Stimulated activated naive CD8-positive, alpha-beta T cell treated with anti-CD3 and anti-CD28 coated beads, Interleukin-15, Interleukin-2, amounts not matched to agents 100 U/mL and 50 U/mL, for 24 hours (primary cell): ENCODE measurements around the gene LDB2.

ENCODE experiments used
- ATAC-seq: fragments of 150-1000 bp; cut with Tn5 transposase; one replicate; pipeline ENCODE4 v1.10.0; 2021
- DNase-seq: peaks from one replicate; pipeline ENCODE4 v3.0.0; 2021

LDB2 gene

DNA sequence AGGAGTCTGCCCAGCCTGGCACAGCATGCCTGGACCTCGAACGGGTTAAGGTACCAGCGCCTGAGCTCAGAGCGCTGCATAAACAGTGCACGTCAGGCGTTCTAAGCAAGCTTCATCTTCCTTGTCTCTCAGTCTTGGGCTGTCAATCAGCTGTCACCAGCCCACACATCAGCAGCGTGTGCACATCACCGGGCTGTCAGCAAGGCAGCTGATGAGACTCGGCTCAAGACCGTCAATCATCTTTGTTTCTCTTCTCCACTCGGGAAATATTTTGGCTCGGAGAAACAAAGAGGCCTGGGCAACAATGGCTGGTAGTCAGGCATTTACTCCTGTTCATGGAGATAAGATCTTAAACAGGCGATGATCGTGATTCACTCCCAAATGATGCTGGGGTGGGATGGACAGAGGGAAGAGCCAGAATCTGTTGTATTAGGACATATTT, 141.3 kb downstream of the LDB2 start:
- DNase-seq (no peak), ATAC-seq (no peak)

GRCh38 chr4:16754104-16754503, 144.3 kb downstream of the LDB2 start:
- ATAC-seq (no peak), DNase-seq (no peak)

DNA sequence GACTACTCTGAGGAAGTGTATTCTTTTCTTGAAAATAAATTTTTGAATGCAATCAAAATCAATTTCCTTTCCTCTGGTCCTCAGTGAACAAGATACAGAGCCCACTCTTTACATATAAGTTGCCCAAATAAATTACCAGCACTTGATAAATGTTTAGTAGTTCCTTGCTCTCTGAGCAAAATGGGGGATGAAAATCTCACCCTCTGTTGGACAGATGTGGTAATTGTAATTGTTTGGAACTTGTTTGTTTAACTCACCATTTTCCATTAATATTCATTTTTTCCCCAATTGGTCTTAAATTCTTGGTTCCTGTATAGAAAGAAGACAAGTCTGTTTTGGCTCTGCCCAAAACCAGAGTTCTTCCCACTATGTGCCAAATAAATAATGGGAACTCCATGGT, 146.3 kb downstream of the LDB2 start:
- no peak for DNase-seq

GRCh38 chr4:16750882-16751642, 147.4 kb downstream of the LDB2 start:
- DNase-seq (no peak), ATAC-seq (no peak)

More for the DNA sequence above, 146.3 kb downstream of the LDB2 start:
- ATAC-seq = no peak

DNA sequence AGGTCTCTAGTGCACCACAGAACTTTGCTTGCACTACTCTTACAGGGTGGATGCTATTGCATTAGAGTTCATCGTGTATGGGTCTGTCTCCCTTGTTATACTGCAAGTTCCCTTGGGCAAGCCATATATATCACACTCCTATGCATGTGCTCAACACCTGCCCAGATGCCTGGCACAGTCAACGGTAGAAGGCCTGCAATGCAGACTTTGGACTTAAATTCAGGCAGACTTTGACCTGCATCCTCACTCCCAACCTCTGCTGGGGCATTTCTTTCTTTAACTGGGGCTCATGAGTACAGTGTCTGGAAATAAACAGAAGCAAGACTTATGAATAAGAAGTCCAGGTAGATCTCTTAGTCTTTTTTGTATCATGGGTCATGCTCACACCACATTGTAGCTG, 148.2 kb downstream of the LDB2 start:
- DNase-seq (no peak), ATAC-seq (no peak)

GRCh38 chr4:16745887-16746286, 152.6 kb downstream of the LDB2 start:
- DNase-seq (no peak), ATAC-seq (no peak)

- no peak for DNase-seq
- no peak for ATAC-seq
Observed at GRCh38 chr4:16745009-16745635, 153.3 kb downstream of the LDB2 start.

DNA sequence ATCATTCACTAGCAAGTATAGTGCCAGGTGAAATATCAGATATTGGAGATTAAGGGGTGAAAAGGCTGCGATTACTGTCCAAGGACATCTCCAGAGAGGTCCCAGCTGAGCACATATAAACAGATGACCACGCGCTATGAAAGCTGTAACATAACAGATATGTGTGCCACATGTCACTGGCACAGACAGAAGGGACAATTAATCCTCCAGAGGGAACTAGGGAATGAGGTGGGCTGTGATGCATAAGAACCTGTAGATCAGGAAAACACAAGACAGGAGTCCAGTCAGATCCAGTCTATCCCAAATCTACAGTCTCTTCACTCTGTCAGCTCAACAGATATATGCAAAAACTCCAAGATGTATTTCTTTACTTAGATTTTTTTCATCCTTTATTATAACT, 157.2 kb downstream of the LDB2 start:
- ATAC-seq (no peak), DNase-seq (no peak)

DNA sequence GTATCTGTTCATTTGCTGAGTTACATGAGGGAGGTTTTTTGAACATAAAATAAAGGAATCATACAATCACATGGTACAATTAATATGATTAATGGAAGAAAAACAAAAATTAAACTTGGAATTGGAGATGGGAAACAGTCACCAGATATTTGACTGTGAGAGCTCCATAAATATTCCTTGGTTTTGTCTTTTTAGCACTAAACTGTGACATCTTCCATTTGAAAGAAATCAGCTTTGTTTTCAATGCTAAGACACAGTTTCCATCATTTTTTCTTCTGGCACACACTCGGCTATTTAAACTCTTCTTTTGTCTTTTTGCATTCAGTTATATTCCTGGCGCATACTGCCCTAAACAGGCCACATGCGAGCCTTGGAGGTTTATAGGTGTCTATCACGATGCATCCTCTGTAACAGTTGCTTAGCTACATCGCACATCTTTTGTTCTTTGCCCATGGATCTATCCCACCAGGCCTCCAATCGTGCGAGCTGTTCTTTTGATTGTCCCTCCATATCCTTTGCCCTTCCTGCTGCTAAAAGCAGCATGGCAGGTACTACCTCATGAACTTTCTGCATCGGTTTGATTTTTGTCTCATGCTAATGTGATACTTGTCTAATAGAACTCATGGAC, 158.3 kb downstream of the LDB2 start:
- DNase-seq = no peak
- ATAC-seq = no peak

DNA sequence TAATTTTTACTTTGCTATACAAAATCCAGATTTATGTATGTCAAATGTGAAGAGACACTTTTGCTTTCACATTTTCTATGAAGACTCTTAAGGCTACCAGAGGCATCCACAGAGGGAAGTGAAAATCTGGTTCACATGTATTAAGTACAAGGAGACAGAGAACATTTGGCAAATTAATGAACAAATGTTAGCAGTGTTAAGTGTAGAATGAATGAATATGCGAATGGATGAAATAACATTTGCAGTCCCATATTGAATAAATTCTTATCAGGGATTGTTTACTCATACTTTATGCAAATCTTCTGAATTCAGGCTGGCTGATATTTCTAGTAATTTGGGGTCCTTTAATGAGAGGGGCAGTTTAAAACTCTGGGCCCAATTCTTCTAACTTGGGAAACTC, 159.9 kb downstream of the LDB2 start:
- no peak for ATAC-seq

GRCh38 chr4:16733509-16733908, 164.9 kb downstream of the LDB2 start:
- ATAC-seq (no peak), DNase-seq (no peak)

More for the DNA sequence above, 159.9 kb downstream of the LDB2 start:
- DNase-seq = no peak

- DNase-seq (no peak), ATAC-seq (no peak)
Observed at GRCh38 chr4:16732741-16733140, 165.7 kb downstream of the LDB2 start.

- DNase-seq (no peak), ATAC-seq (no peak)
Observed at GRCh38 chr4:16731776-16732380, 166.6 kb downstream of the LDB2 start.

DNA sequence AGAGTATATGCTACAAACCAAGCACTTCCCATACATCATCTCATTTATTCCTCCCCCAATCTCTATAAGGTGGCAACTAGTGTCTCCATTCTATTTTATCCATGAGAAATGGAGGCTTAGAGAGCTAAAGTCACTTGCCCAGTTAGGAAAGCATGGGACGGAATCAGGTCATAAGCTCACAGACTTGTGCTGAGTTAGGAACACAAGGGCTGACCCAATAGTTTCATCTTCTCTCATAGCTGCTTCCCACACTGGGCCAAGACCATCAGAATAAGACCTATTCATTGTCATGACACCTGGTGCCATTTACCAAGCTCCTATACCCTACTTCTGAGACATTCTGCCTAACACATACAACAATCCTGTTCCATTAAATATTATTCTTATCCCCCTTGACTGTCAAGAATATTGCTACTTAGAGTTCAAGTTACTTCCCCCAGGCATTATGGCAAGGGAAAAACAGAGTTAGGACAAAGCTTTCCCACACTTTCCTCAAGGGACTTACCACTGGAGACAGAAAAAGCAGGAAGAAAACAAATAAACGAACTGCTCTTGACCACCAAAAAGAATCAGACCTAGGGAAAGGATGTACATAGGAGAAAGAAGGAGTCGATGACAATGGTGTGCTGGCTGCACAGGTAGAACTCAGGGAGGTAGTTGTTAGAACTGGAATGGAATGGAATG, 167.8 kb downstream of the LDB2 start:
- DNase-seq (no peak), ATAC-seq (no peak)

DNA sequence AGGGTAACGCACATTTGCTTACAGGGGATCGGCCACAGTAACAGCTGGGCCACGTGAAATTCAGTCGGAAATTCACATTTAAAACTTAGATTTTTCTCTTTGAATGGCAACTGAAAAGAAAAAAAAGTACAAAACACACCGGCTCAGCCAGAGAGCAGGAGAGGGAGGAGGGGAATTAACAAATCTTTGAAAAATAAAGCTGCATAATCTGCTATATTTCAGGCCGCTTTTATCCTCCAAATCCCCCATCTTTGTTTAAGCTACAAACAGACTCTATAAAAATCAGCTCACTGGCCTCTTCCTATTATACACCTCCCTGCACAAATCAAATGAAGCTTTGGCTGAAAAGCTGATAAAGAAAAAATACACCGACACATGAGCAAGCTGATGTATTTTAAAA, 169.1 kb downstream of the LDB2 start:
- ATAC-seq (no peak), DNase-seq (no peak)

- ATAC-seq (no peak), DNase-seq (no peak)
Observed at GRCh38 chr4:16728849-16729248, 169.6 kb downstream of the LDB2 start.

DNA sequence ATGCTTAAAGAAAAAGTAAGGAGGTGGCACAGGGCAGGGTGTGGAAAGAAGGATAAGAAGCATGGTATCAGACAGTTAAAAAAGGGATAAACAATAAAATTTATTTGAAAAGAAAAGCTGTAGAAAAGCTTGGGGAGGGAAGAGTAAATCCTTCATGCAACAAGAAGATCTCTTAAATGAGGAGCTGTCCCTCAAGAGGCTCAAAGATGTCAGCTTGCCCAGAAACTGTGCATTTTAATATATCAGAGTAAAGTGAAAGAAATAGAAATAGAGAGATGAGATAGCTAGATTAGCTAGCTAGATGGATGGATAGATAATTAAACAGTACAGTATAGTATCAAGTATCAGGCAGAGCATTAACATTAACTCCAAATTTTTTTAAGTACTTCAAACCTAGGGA, 170.3 kb downstream of the LDB2 start:
- no peak for ATAC-seq
- no peak for DNase-seq

GRCh38 chr4:16727218-16727617, 171.2 kb downstream of the LDB2 start:
- ATAC-seq (no peak), DNase-seq (no peak)

DNA sequence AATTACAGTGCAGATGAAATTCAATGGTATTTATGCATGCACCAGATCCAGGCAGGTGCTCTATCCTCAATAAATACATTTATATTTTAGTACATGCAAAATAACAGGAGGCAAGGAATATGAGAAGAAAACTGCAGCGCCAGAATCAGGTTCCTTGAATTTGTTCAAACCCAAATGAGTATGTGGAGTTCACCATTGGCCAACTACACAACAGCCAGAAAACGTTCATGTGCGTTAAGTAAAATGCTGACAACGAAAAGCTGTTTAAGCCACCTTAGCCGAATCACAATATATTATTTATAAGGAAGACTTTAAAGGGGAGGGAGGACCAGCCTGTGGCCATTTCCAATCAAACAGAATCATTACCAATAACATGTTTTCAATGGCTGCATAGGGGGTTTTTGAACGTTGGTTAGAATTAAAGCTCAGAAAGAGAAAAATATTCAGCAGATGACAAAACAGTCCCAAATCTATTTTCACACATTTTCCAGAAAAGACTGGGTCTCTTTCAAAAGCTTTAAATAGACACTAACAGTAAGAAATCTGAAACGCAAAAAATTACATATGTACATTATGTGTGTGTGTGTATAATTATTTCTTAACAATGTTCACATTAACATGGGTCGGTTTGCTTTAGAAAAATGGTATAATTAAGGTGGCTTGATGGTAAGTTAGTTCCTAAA, 171.9 kb downstream of the LDB2 start:
- ATAC-seq = no peak
- no peak for DNase-seq

DNA sequence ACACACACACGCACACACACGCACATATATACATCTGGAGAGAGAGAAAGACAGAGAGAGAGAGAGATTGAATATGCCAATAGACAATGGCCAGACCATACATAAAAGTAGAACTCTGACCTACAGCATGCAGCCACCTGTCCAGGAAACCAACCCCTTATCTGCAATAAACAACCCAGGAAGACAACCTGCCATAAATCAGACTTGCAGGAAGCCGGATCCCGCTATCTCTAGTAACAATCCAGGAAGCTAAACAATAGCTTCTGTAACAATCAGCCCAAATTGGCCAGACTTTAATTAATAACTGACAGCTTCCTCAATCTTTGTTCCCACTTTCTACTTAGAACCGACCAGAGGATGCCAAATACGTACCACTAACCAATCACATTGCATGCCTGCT, 173.2 kb downstream of the LDB2 start:
- no peak for ATAC-seq
- no peak for DNase-seq

- ATAC-seq (no peak), DNase-seq (no peak)
Observed at GRCh38 chr4:16722416-16722815, 176.0 kb downstream of the LDB2 start.
